Measurements from ENCODE around the gene CGREF1. TPM values are rescaled to one million over a fixed set of nuclear protein-coding genes. Genes with fewer than 3 reads are reported as not detected.

Gene CGREF1
- polyA plus RNA-seq, 6 donors from 2014 or later = not detected

DNA sequence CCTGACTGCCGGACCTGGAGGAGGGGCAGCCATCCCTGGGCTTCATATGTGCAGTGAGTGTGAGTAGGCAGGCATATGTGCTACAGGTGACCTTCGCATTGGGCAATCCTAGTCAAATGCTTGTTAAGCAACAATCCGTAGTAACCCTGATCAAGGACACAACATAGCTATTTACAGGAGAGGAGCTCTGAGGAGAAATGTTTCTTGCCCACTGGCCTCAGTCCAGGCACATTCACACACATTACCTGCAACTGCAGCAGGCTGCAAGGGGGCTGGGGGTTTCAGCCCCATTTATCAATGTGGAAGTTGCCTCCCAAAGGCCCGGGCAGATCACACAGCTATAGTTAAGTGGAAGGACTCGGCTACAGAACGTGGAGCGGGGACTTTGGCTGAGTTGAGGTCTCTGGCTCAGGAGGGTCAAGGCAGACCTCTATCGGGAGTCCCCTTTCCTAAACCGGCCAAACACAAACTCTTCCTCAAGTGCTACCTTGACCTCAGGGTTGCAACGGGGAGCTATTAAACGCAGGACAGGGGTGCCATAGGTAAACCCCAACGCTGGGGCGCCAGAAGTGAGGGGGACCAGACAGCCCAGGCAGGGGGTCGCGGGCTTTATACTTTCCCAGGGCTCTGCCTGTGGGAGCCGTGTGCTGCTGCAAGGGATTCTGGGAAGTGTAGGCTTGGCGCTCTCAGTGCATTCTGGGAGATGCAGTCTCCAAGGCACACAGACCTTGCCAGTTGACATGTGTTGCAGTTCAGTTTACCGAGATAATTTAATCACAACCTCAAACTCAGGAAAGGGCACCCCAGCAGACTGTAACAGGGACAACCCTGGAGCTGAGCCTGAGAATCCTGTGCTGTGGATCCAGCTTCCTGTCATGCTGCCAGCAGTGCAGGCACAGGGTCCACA, 22.9 kb downstream of the CGREF1 start:
- Mint-ChIP-seq H3K36me3 (peaks cover 0 to 3% of the 10 kb centered on the region in 2 donors), H3K27ac (peak overlapping the region in 1 of 6 donors; percentile 44), H3K4me3 (peak overlapping the region; percentile 55 to 91 (median 80)), H3K9me3 (no peaks in the 10 kb centered on the region), H3K4me1 (peaks cover 14 to 17% (median 15%) of the 10 kb centered on the region in 3 donors), H3K27me3 (no peaks in the 10 kb centered on the region)
- ATAC-seq (ENCODE audit: low read depth in 2 of 2) (peak; percentile 87 to 88), DNase-seq (peak; percentile 35)

- DNase-seq (no peak), ATAC-seq (ENCODE audit: low read depth in 2 of 2) (no peak)
- H3K36me3 Mint-ChIP-seq = peaks cover 0 to 3% of the 10 kb centered on the region in 2 donors
- peak overlapping the region in 7 of 8 donors; percentile 25 to 81 (median 68) for H3K4me3 Mint-ChIP-seq
- no peaks in the 10 kb centered on the region for H3K9me3 Mint-ChIP-seq
- H3K27me3 Mint-ChIP-seq = no peaks in the 10 kb centered on the region
- peaks cover 14 to 17% (median 15%) of the 10 kb centered on the region in 3 donors for H3K4me1 Mint-ChIP-seq
- H3K27ac Mint-ChIP-seq = peak overlapping the region in 1 of 6 donors; percentile 14
Measured at GRCh38 chr2:27095427-27095744, 23.5 kb downstream of the CGREF1 start.

DNA sequence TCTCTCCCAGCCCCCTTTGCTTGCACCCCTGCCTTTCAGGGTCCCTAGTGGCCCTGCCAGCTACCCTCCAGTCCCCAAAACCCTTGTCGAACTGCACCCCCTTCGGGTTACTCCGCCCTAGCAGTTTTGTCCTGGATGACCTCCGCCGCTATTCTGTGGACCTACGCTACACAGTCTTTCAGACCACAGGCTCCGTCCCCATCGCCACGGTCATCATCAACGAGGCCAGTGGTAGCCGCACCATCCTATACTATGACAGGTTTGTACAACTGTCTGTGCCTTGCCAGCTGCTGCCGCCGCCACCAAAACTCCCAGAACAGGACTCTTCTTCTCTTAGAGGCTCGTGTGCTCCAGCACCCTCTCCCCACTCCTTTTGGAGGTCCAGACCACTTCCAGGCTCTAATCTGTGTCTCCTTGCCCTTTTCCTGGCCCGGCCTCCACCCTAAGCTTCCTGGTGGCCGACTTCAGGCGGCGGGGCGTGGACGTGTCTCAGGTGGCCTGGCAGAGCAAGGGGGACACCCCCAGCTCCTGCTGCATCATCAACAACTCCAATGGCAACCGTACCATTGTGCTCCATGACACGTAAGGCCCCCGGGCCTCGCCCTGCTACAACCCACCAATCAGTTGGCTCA, 24.5 kb downstream of the CGREF1 start:
- DNase-seq (no peak), ATAC-seq (ENCODE audit: low read depth in 2 of 2) (no peak)
- peaks cover 0 to 3% of the 10 kb centered on the region in 2 donors for H3K36me3 Mint-ChIP-seq
- no peaks in the 10 kb centered on the region for H3K9me3 Mint-ChIP-seq
- H3K4me3 Mint-ChIP-seq = peak overlapping the region in 1 of 8 donors; percentile 8
- no peaks in the 10 kb centered on the region for H3K27me3 Mint-ChIP-seq
- H3K4me1 Mint-ChIP-seq = peaks cover 14 to 17% (median 15%) of the 10 kb centered on the region in 3 donors
- no peak overlapping the region for H3K27ac Mint-ChIP-seq

DNA sequence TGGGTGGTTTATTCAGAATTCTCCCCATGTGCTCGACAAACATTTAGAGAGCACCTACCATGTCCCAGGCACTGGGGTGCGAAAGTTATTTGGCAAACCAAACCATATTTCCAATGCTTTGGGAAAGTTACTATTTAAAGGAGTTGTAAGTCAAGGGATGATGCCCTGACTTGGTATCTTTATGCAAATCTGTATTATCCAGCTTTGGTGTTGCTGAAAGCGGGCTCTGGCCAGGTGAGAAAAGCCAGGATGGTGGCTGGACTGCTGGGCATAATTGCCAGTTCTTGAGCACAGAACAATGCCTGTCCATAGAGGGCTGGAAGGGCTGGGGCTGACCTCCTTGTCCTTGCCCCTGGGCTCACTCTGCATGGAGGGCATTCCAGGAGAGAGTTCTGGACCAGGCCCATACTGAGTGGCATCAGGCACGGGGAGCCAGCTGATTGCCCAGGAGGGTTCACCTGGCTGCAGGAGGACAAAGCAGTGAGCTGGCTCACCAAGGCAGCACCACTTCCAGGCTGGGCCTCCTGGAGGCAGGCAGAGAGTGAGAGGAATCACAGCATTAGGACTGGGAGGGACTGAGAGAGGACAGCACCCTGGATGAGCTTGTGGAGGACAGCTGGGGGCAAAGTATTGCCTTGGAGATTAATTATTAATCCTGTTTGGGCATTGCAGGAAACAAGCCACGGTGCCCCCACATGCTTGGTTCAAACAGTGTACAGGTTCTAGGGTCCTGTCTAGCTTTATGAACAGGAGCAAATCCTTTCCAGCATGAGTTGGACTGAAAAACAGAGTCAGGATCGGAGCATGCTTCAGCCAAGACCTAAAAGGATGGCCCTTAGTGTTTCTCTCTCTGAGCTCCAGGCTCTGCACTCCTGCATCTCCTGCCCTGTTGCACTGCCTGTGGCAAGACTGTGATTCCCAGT, 25.2 kb downstream of the CGREF1 start:
- DNase-seq = no peak

DNA sequence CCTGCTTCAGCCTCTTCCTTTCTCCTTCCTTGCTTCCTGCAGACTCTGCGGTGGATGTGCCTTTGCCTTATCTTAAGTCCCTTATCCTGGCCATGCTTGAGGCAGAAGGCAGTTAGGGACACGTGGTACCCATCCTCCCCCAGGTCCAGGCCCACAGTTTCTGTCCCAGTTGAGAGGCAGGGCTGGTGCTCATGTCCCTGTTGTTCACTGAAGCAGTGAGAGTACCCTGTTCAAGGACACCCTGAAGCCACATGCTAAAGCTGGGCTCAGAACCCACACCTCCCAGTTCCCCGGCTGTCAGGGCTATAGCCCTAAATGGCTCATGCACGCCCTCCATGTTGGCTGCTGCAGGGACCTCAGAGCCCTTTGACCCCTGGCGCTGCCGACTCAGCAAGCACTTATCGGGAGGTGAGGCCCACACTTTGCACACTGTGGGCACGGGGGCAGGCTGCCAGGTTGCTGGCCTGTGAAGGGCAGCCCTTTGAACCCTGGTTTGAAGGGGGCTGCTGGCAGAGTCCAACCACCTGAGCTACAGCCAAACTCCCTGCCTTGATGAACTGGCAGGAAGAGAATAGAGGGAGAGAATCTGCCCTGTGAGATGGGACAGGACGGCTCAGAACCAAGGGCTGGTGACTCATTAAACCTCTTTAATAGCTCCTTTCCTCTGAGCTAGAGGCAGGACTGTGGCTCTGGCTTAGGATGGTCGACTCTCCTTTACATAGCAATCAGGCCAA, 26.1 kb downstream of the CGREF1 start:
- H3K27me3 Mint-ChIP-seq = no peaks in the 10 kb centered on the region
- H3K36me3 Mint-ChIP-seq = no peaks in the 10 kb centered on the region
- peak overlapping the region in 2 of 6 donors; percentile 49 to 65 for H3K27ac Mint-ChIP-seq
- ATAC-seq (ENCODE audit: low read depth in 2 of 2) = no peak
- no peak overlapping the region for H3K4me3 Mint-ChIP-seq
- DNase-seq = no peak
- peaks cover 14 to 20% (median 15%) of the 10 kb centered on the region in 3 donors for H3K4me1 Mint-ChIP-seq
- no peaks in the 10 kb centered on the region for H3K9me3 Mint-ChIP-seq

More for the DNA sequence above, 25.2 kb downstream of the CGREF1 start:
- Mint-ChIP-seq H3K27me3 (no peaks in the 10 kb centered on the region), H3K36me3 (no peaks in the 10 kb centered on the region), H3K9me3 (no peaks in the 10 kb centered on the region), H3K4me3 (peak overlapping the region in 3 of 8 donors; percentile 8 to 51 (median 47)), H3K4me1 (peaks cover 14 to 17% (median 15%) of the 10 kb centered on the region in 3 donors), H3K27ac (peak overlapping the region in 1 of 6 donors; percentile 65)
- no peak for ATAC-seq (ENCODE audit: low read depth in 2 of 2)

GRCh38 chr2:27091746-27092695, 26.9 kb downstream of the CGREF1 start:
- no peak for DNase-seq
- Mint-ChIP-seq H3K9me3 (no peaks in the 10 kb centered on the region), H3K4me3 (no peak overlapping the region), H3K4me1 (peaks cover 15 to 23% (median 18%) of the 10 kb centered on the region in 3 donors), H3K27ac (no peak overlapping the region), H3K27me3 (no peaks in the 10 kb centered on the region), H3K36me3 (no peaks in the 10 kb centered on the region)
- ATAC-seq (ENCODE audit: low read depth in 2 of 2) = no peak

DNA sequence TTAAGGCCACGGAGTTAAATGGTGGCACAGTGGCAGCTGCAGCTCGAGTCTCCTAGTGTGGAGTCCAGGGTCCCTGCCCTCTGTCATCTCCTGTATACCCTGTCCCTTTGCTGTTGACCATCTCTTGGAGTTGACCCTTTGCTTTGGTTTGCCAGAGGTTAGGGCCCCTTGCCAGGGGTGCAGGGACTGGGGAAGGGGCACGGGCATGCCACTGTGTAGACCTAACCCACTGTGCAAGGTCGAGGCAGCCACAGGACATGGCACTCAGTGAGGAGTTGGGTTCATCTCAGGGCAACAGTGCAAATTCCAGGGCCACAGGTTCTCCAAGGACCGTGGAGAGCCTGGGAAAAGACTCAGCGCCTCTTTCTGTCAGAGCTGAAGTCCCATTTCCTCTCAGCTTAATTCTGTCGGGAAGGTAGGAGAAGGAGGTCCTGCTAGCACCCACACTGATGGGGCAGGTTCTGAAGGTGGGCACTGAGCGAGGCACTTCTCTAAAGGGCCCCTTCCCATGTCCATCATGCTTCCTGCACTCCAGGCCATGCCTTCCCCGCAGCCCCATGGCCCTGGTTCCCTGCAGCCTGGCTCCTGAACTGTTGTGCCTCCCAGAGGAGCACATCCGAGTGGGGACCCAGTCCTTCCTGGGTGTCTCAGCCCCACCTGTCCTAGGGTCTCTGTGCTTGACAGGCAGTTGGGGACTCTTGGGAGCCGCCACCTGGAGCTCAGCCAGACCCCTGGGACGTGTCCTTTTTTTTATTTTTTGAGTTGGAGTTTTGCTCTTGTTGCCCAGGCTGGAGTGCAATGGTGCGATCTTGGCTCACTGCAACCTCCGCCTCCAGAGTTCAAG, 29.6 kb downstream of the CGREF1 start:
- H3K36me3 Mint-ChIP-seq = no peaks in the 10 kb centered on the region
- peaks cover 3 to 12% (median 10%) of the 10 kb centered on the region in 3 donors for H3K4me1 Mint-ChIP-seq
- no peak for DNase-seq
- no peak overlapping the region for H3K27ac Mint-ChIP-seq
- H3K27me3 Mint-ChIP-seq = no peaks in the 10 kb centered on the region
- H3K4me3 Mint-ChIP-seq = peak overlapping the region in 1 of 8 donors; percentile 84
- ATAC-seq (ENCODE audit: low read depth in 2 of 2) = no peak
- no peaks in the 10 kb centered on the region for H3K9me3 Mint-ChIP-seq

- no peaks in the 10 kb centered on the region for H3K27me3 Mint-ChIP-seq
- no peaks in the 10 kb centered on the region for H3K36me3 Mint-ChIP-seq
- no peak overlapping the region for H3K27ac Mint-ChIP-seq
- H3K9me3 Mint-ChIP-seq = no peaks in the 10 kb centered on the region
- DNase-seq (no peak), ATAC-seq (ENCODE audit: low read depth in 2 of 2) (no peak)
- peaks cover 3 to 12% (median 10%) of the 10 kb centered on the region in 3 donors for H3K4me1 Mint-ChIP-seq
- peak overlapping the region in 5 of 8 donors; percentile 30 to 84 (median 55) for H3K4me3 Mint-ChIP-seq
Measured at GRCh38 chr2:27088634-27089033, 30.3 kb downstream of the CGREF1 start.

GRCh38 chr2:27087823-27088410, 31.0 kb downstream of the CGREF1 start:
- Mint-ChIP-seq H3K36me3 (no peaks in the 10 kb centered on the region), H3K27ac (no peak overlapping the region), H3K4me3 (peak overlapping the region in 6 of 8 donors; percentile 56 to 88 (median 82)), H3K27me3 (no peaks in the 10 kb centered on the region), H3K9me3 (no peaks in the 10 kb centered on the region), H3K4me1 (peaks cover 6 to 12% (median 10%) of the 10 kb centered on the region in 3 donors)
- DNase-seq (no peak), ATAC-seq (ENCODE audit: low read depth in 2 of 2) (no peak)

DNA sequence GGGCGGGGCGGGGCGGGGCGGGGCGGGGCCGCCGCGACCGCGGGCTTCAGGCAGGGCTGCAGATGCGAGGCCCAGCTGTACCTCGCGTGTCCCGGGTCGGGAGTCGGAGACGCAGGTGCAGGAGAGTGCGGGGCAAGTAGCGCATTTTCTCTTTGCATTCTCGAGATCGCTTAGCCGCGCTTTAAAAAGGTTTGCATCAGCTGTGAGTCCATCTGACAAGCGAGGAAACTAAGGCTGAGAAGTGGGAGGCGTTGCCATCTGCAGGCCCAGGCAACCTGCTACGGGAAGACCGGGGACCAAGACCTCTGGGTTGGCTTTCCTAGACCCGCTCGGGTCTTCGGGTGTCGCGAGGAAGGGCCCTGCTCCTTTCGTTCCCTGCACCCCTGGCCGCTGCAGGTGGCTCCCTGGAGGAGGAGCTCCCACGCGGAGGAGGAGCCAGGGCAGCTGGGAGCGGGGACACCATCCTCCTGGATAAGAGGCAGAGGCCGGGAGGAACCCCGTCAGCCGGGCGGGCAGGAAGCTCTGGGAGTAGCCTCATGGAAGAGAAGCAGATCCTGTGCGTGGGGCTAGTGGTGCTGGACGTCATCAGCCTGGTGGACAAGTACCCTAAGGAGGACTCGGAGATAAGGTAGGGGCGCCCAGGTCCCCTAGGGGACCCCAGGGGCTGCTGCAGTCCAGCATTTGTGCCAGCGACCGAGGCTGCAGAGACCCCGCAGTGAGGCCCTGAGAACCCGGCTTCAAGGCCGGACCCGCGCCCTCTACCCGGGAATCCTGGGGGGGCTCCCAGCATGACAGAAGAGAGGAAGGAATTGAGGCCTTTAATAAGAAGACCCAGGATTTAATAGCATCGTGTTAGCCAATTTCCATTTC, 32.0 kb downstream of the CGREF1 start, which contains the start of gene KHK:
TSS of gene KHK (plus strand) at position 49 of the 870 bp plus-strand sequence. CDS start at position 537, 488 bp downstream.
- ATAC-seq (ENCODE audit: low read depth in 2 of 2) (no peak), DNase-seq (no peak)
- Mint-ChIP-seq H3K4me1 (peaks cover 6 to 12% (median 10%) of the 10 kb centered on the region in 3 donors), H3K36me3 (no peaks in the 10 kb centered on the region), H3K4me3 (peak within 1 kb of the TSS; percentile 81 to 92 (median 87)), H3K9me3 (no peaks in the 10 kb centered on the region), H3K27ac (peak within 1 kb of the TSS; percentile 67 to 92 (median 84)), H3K27me3 (no peaks in the 10 kb centered on the region)
